DND-41 (cell line): ENCODE data around the gene TMED4.

Experiments
- CTCF ChIP-seq: IDR thresholded peaks from 2 replicates; pipeline ENCODE4 v1.5.1; 2012; ENCODE audit warnings: borderline replicate concordance, low read length, moderate library complexity, mild to moderate bottlenecking; ENCODE audit not compliant: poor library complexity, severe bottlenecking; ENCODE audit errors: extremely low read depth
- EZH2 ChIP-seq: IDR thresholded peaks from 3 replicates; pipeline ENCODE4 v1.6.1; 2012; ENCODE audit warnings: borderline replicate concordance, low read depth, mild to moderate bottlenecking, moderate library complexity, low read length, inconsistent platforms; ENCODE audit not compliant: severe bottlenecking

- TF ChIP-seq CTCF (no peak), EZH2 (no peak)
Observed at GRCh38 chr7:44622342-44623151, 40.5 kb upstream of the TMED4 start.
